HG03064 (cell line): ENCODE results near the gene CABP7.

ENCODE experiments used
- ATAC-seq: cut with Tn5 transposase; IDR thresholded peaks from one replicate; pipeline ENCODE4 v1.9.1; 2021; ENCODE audit warnings: low read depth; ENCODE audit not compliant: unreplicated experiment

The CABP7 gene

GRCh38 chr22:29719899-29720645 lies at the start of gene CABP7:
Gene CABP7, plus strand, starts transcription at chr22:29720003. Its CDS starts 422 bp downstream, at chr22:29720425.
- no peak for ATAC-seq

- ATAC-seq: no peak
Observed at GRCh38 chr22:29670626-29671025, 49.2 kb upstream of the CABP7 start.

- ATAC-seq: no peak
Observed at GRCh38 chr22:29673361-29674066, 46.3 kb upstream of the CABP7 start.

- ATAC-seq: no peak
Observed at GRCh38 chr22:29674121-29674520, 45.7 kb upstream of the CABP7 start.

GRCh38 chr22:29679316-29679715 lies 40.5 kb upstream of the CABP7 start:
- no peak for ATAC-seq

GRCh38 chr22:29683536-29683935 lies 36.3 kb upstream of the CABP7 start:
- ATAC-seq: no peak

- no peak for ATAC-seq
Observed at GRCh38 chr22:29684244-29684643, 35.6 kb upstream of the CABP7 start.

GRCh38 chr22:29689206-29689879 lies 30.5 kb upstream of the CABP7 start:
- ATAC-seq: no peak

GRCh38 chr22:29689880-29690213 lies 30.0 kb upstream of the CABP7 start:
- no peak for ATAC-seq

- ATAC-seq: no peak
Observed at GRCh38 chr22:29690476-29690875, 29.3 kb upstream of the CABP7 start.

- no peak for ATAC-seq
Observed at GRCh38 chr22:29691636-29692326, 28.0 kb upstream of the CABP7 start.

- no peak for ATAC-seq
Observed at GRCh38 chr22:29692327-29692640, 27.5 kb upstream of the CABP7 start.

GRCh38 chr22:29693161-29693560 lies 26.6 kb upstream of the CABP7 start:
- ATAC-seq: no peak

GRCh38 chr22:29693671-29694070 lies 26.1 kb upstream of the CABP7 start:
- no peak for ATAC-seq

GRCh38 chr22:29695129-29695926 lies 24.5 kb upstream of the CABP7 start:
- ATAC-seq: no peak

- ATAC-seq: no peak
Observed at GRCh38 chr22:29697853-29698598, 21.8 kb upstream of the CABP7 start.

GRCh38 chr22:29700206-29700899 lies 19.4 kb upstream of the CABP7 start:
- no peak for ATAC-seq

- ATAC-seq: no peak
Observed at GRCh38 chr22:29700900-29701154, 19.0 kb upstream of the CABP7 start.
